ENCODE results near the gene BIVM. TPM values are rescaled to one million over a fixed set of nuclear protein-coding genes. Genes with fewer than 3 reads are reported as not detected.

BIVM gene
- total RNA-seq, 1 donor from 2014 or later = 13.3 TPM

- TF ChIP-seq CTCF (IDR thresholded peaks at IDR 0.05; ENCODE audit: insufficient read depth, low read depth, low read length) (no peak), EZH2 (IDR thresholded peaks at IDR 0.05; ENCODE audit: insufficient read depth, low read length) (no peak)
- peaks cover 21% of the 10 kb centered on the region for H3K36me3 Mint-ChIP-seq (ENCODE audit: low read depth, unreplicated experiment)
- peaks cover 7% of the 10 kb centered on the region for H3K4me1 Mint-ChIP-seq (ENCODE audit: low read depth, unreplicated experiment)
- no peaks in the 10 kb centered on the region for H3K4me1 ChIP-seq (ENCODE audit: insufficient read depth, low read length)
- peaks cover 64% of the 10 kb centered on the region for H3K36me3 ChIP-seq (ENCODE audit: insufficient read depth, low read length)
- H3K9ac ChIP-seq (ENCODE audit: low read length) = no peak overlapping the region
- H3K79me2 ChIP-seq (ENCODE audit: insufficient read depth, low read length) = peaks cover 8% of the 10 kb centered on the region
- H3K27me3 ChIP-seq (ENCODE audit: insufficient read depth, low read length) = no peaks in the 10 kb centered on the region
- H3K4me3 Mint-ChIP-seq (ENCODE audit: unreplicated experiment) = no peak overlapping the region
- no peak overlapping the region for H3K4me2 ChIP-seq (ENCODE audit: low read length)
- FAIRE-seq (no peak), DNase-seq (ENCODE audit: low read depth) (no peak)
- H3K9me3 Mint-ChIP-seq (ENCODE audit: unreplicated experiment) = peaks cover 3% of the 10 kb centered on the region
- no peak overlapping the region for H2AFZ ChIP-seq (ENCODE audit: low read depth, low read length)
- H4K20me1 ChIP-seq (ENCODE audit: insufficient read depth, low read length) = peaks cover 35% of the 10 kb centered on the region
- H3K27ac ChIP-seq (ENCODE audit: low read depth, low read length) = no peak overlapping the region
- no peaks in the 10 kb centered on the region for H3K9me3 ChIP-seq (ENCODE audit: insufficient read depth, low read depth, low read length)
- no peaks in the 10 kb centered on the region for H3K27me3 Mint-ChIP-seq (ENCODE audit: low read depth, unreplicated experiment)
- no peak overlapping the region for H3K27ac Mint-ChIP-seq (ENCODE audit: unreplicated experiment)
- no peak overlapping the region for H3K4me3 ChIP-seq (ENCODE audit: insufficient read depth, low read depth, low read length)
These were observed 64.7 kb downstream of the BIVM start for GRCh38 chr13:102863590-102863989.

- Histone ChIP-seq H2AFZ (ENCODE audit: low read depth, low read length) (no peak overlapping the region), H3K9ac (ENCODE audit: low read length) (no peak overlapping the region), H4K20me1 (ENCODE audit: insufficient read depth, low read length) (peaks cover 36% of the 10 kb centered on the region), H3K4me2 (ENCODE audit: low read length) (no peak overlapping the region), H3K36me3 (ENCODE audit: insufficient read depth, low read length) (peaks cover 41% of the 10 kb centered on the region), H3K79me2 (ENCODE audit: insufficient read depth, low read length) (peaks cover 5% of the 10 kb centered on the region), H3K9me3 (ENCODE audit: insufficient read depth, low read depth, low read length) (no peaks in the 10 kb centered on the region), H3K4me1 (ENCODE audit: insufficient read depth, low read length) (peaks cover 17% of the 10 kb centered on the region), H3K27ac (ENCODE audit: low read depth, low read length) (no peak overlapping the region), H3K4me3 (ENCODE audit: insufficient read depth, low read depth, low read length) (no peak overlapping the region), H3K27me3 (ENCODE audit: insufficient read depth, low read length) (no peaks in the 10 kb centered on the region)
- Mint-ChIP-seq H3K4me3 (ENCODE audit: unreplicated experiment) (no peak overlapping the region), H3K4me1 (ENCODE audit: low read depth, unreplicated experiment) (peaks cover 28% of the 10 kb centered on the region), H3K36me3 (ENCODE audit: low read depth, unreplicated experiment) (peaks cover 15% of the 10 kb centered on the region), H3K27ac (ENCODE audit: unreplicated experiment) (peak overlapping the region; percentile 16), H3K9me3 (ENCODE audit: unreplicated experiment) (peaks cover 3% of the 10 kb centered on the region), H3K27me3 (ENCODE audit: low read depth, unreplicated experiment) (no peaks in the 10 kb centered on the region)
- TF ChIP-seq CTCF (IDR thresholded peaks at IDR 0.05; ENCODE audit: insufficient read depth, low read depth, low read length) (no peak), EZH2 (IDR thresholded peaks at IDR 0.05; ENCODE audit: insufficient read depth, low read length) (no peak)
- FAIRE-seq (no peak), DNase-seq (ENCODE audit: low read depth) (no peak)
These were observed 69.5 kb downstream of the BIVM start for GRCh38 chr13:102868366-102868936.

GRCh38 chr13:102869948-102870676, 71.2 kb downstream of the BIVM start:
- Histone ChIP-seq H3K27ac (ENCODE audit: low read depth, low read length) (no peak overlapping the region), H2AFZ (ENCODE audit: low read depth, low read length) (no peak overlapping the region), H3K4me1 (ENCODE audit: insufficient read depth, low read length) (peaks cover 18% of the 10 kb centered on the region), H3K79me2 (ENCODE audit: insufficient read depth, low read length) (no peaks in the 10 kb centered on the region), H3K36me3 (ENCODE audit: insufficient read depth, low read length) (peaks cover 40% of the 10 kb centered on the region), H3K9ac (ENCODE audit: low read length) (peak overlapping the region; percentile 12), H3K27me3 (ENCODE audit: insufficient read depth, low read length) (no peaks in the 10 kb centered on the region), H4K20me1 (ENCODE audit: insufficient read depth, low read length) (peaks cover 25% of the 10 kb centered on the region), H3K4me3 (ENCODE audit: insufficient read depth, low read depth, low read length) (no peak overlapping the region), H3K9me3 (ENCODE audit: insufficient read depth, low read depth, low read length) (no peaks in the 10 kb centered on the region), H3K4me2 (ENCODE audit: low read length) (no peak overlapping the region)
- Mint-ChIP-seq H3K4me1 (ENCODE audit: low read depth, unreplicated experiment) (peaks cover 28% of the 10 kb centered on the region), H3K27me3 (ENCODE audit: low read depth, unreplicated experiment) (no peaks in the 10 kb centered on the region), H3K4me3 (ENCODE audit: unreplicated experiment) (no peak overlapping the region), H3K27ac (ENCODE audit: unreplicated experiment) (peak overlapping the region; percentile 60), H3K36me3 (ENCODE audit: low read depth, unreplicated experiment) (peaks cover 9% of the 10 kb centered on the region), H3K9me3 (ENCODE audit: unreplicated experiment) (no peaks in the 10 kb centered on the region)
- TF ChIP-seq EZH2 (IDR thresholded peaks at IDR 0.05; ENCODE audit: insufficient read depth, low read length) (no peak), CTCF (IDR thresholded peaks at IDR 0.05; ENCODE audit: insufficient read depth, low read depth, low read length) (no peak)
- FAIRE-seq (no peak), DNase-seq (ENCODE audit: low read depth) (no peak)
